Keratinocyte (primary cell): ENCODE data around the gene CCND1. TPM values are rescaled to one million over a fixed set of nuclear protein-coding genes. Genes with fewer than 3 reads are reported as not detected.

Experiments used
- DNase-seq: peaks from one replicate; pipeline ENCODE4 v3.0.0-alpha.2; 2011; ENCODE audit warnings: low read depth, missing footprints, low spot score
- FAIRE-seq: peaks from 2 replicates; lab custom pipeline; 2011; peaks lifted over from hg19 to GRCh38; lab: Jason Lieb, UNC
- H2AFZ ChIP-seq: 2 replicates; pipeline ENCODE4 v1.6.0; 2012; ENCODE audit warnings: low read length, control low read depth, inconsistent platforms; ENCODE audit not compliant: control insufficient read depth
- H3K27ac ChIP-seq: 2 replicates; pipeline ENCODE4 v1.5.1; 2011; ENCODE audit warnings: low read length; ENCODE audit not compliant: control insufficient read depth, insufficient read depth
- H3K27me3 ChIP-seq: 3 replicates; pipeline ENCODE4 v1.6.0; 2011; ENCODE audit warnings: low read length; ENCODE audit not compliant: control insufficient read depth, insufficient read depth; ENCODE audit errors: extremely low read depth
- H3K36me3 ChIP-seq, 2 experiments: 2 replicates in 1 of 2; 3 replicates in 1 of 2; pipeline ENCODE4 v1.5.1; 2011; ENCODE audit warnings: low read length in 2 of 2, mild to moderate bottlenecking in 1 of 2; ENCODE audit not compliant: control insufficient read depth in 2 of 2, insufficient read depth in 2 of 2; ENCODE audit errors: extremely low read depth in 1 of 2
- H3K4me1 ChIP-seq: 3 replicates; pipeline ENCODE4 v1.5.1; 2011; ENCODE audit warnings: low read length; ENCODE audit not compliant: control insufficient read depth, insufficient read depth; ENCODE audit errors: extremely low read depth
- H3K4me2 ChIP-seq: 3 replicates; pipeline ENCODE4 v1.6.0; 2011; ENCODE audit warnings: low read depth, low read length; ENCODE audit not compliant: control insufficient read depth, insufficient read depth; ENCODE audit errors: extremely low read depth
- H3K4me3 ChIP-seq, 3 experiments: fragments of 200-600 bp in 1 of 3; sonication (generic) in 1 of 3; 2 replicates in 2 of 3; 3 replicates in 1 of 3; pipeline ENCODE4 v1.5.1; 2011 to 2016; ENCODE audit warnings: low read length in 3 of 3, mild to moderate bottlenecking in 3 of 3, control low read depth in 2 of 3, inconsistent platforms in 1 of 3, low read depth in 1 of 3, mixed read lengths in 1 of 3, mixed run types in 1 of 3, moderate library complexity in 1 of 3; ENCODE audit not compliant: control insufficient read depth in 2 of 3, insufficient read depth in 2 of 3; ENCODE audit errors: extremely low read depth in 1 of 3
- H3K79me2 ChIP-seq: 2 replicates; pipeline ENCODE4 v1.6.0; 2012; ENCODE audit warnings: low read length; ENCODE audit not compliant: control insufficient read depth, insufficient read depth
- H3K9ac ChIP-seq: 3 replicates; pipeline ENCODE4 v1.6.0; 2011; ENCODE audit warnings: low read length; ENCODE audit not compliant: control insufficient read depth, insufficient read depth; ENCODE audit errors: extremely low read depth
- H3K9me1 ChIP-seq: 3 replicates; pipeline ENCODE4 v1.6.0; 2011; ENCODE audit warnings: low read length; ENCODE audit not compliant: control insufficient read depth, insufficient read depth; ENCODE audit errors: extremely low read depth
- H3K9me3 ChIP-seq: 2 replicates; pipeline ENCODE4 v1.5.1; 2012; ENCODE audit warnings: low read depth, low read length; ENCODE audit not compliant: control insufficient read depth
- H4K20me1 ChIP-seq: 3 replicates; pipeline ENCODE4 v1.6.0; 2011; ENCODE audit warnings: low read length; ENCODE audit not compliant: control insufficient read depth, insufficient read depth; ENCODE audit errors: extremely low read depth
- CTCF ChIP-seq, 3 experiments: IDR thresholded peaks in 1 of 3; conservative IDR thresholded peaks in 1 of 3; optimal IDR thresholded peaks in 1 of 3; 2 replicates in 2 of 3; 3 replicates in 1 of 3; pipeline versions ENCODE3 to v1.5.1; 2011; ENCODE audit warnings: low read length in 3 of 3, mild to moderate bottlenecking in 3 of 3, moderate library complexity in 2 of 3, control low read depth in 1 of 3, inconsistent platforms in 1 of 3; ENCODE audit not compliant: insufficient read depth in 2 of 3; ENCODE audit errors: extremely low read depth in 1 of 3
- EZH2 ChIP-seq: IDR thresholded peaks from one replicate; pipeline ENCODE4 v1.6.1; 2012; ENCODE audit warnings: inconsistent platforms, mild to moderate bottlenecking, low read length, moderate library complexity
- dilution Hi-C: fragments of 300-500 bp; cut with MboI; formaldehyde crosslinking; loops from one replicate; pipeline ENCODE4 v1.7.0; 2020; ENCODE audit warnings: low sequenced_read_pairs; ENCODE audit not compliant: extremely low pct_ligation_motif_present
- polyA plus RNA-seq, 5 experiments: library from polyadenylated mRNA; depleted of rRNA in 3 of 5; stranded (reverse) in 3 of 5; stranded (forward) in 1 of 5; unstranded in 1 of 5; fragments of >200 nt; gene quantifications; 1 replicate in 1 of 5; 2 replicates in 3 of 5; 3 replicates in 1 of 5; pipeline versions ENCODE4 v1.2.1 to v1.2.3, GENCODE V29; 2011 to 2012; ENCODE audit warnings: missing spikeins in 2 of 5, low read depth in 1 of 5, low replicate concordance in 1 of 5

Gene CCND1
- polyA plus RNA-seq, 1 donor (not counting 4 experiments of a cell fraction or from before 2014, with no cell fraction given) = 124 TPM

GRCh38 chr11:69593851-69594250, 47.1 kb upstream of the CCND1 start:
- DNase-seq (no peak), FAIRE-seq (no peak)
- H4K20me1 ChIP-seq = no peaks in the 10 kb centered on the region
- no peaks in the 10 kb centered on the region for H3K27me3 ChIP-seq
- no peak overlapping the region for H3K9ac ChIP-seq
- no peak overlapping the region for H3K27ac ChIP-seq
- no peaks in the 10 kb centered on the region for H3K4me1 ChIP-seq
- H3K4me2 ChIP-seq = no peak overlapping the region
- H2AFZ ChIP-seq = no peak overlapping the region
- dilution Hi-C loops = no loop called here
- TF ChIP-seq CTCF (optimal IDR thresholded peaks at IDR 0.05 in 1 of 3, IDR thresholded peaks at IDR 0.05 in 1 of 3, conservative IDR thresholded peaks at IDR 0.05 in 1 of 3; ENCODE audit: extremely low read depth in 1 of 3, insufficient read depth in 2 of 3, low read length in 3 of 3) (no peak), EZH2 (no peak)
- no peaks in the 10 kb centered on the region for H3K9me1 ChIP-seq
- no peak overlapping the region for H3K4me3 ChIP-seq
- no peaks in the 10 kb centered on the region for H3K79me2 ChIP-seq
- no peaks in the 10 kb centered on the region for H3K36me3 ChIP-seq
- H3K9me3 ChIP-seq = no peaks in the 10 kb centered on the region

GRCh38 chr11:69594481-69594880, 46.5 kb upstream of the CCND1 start:
- H3K4me1 ChIP-seq = peaks cover 2% of the 10 kb centered on the region
- no peak for DNase-seq
- TF ChIP-seq CTCF (optimal IDR thresholded peaks at IDR 0.05 in 1 of 3, IDR thresholded peaks at IDR 0.05 in 1 of 3, conservative IDR thresholded peaks at IDR 0.05 in 1 of 3; ENCODE audit: extremely low read depth in 1 of 3, insufficient read depth in 2 of 3, low read length in 3 of 3) = no peak
- TF ChIP-seq EZH2 = no peak
- no peaks in the 10 kb centered on the region for H4K20me1 ChIP-seq
- no peaks in the 10 kb centered on the region for H3K36me3 ChIP-seq
- no peak overlapping the region for H2AFZ ChIP-seq
- no peaks in the 10 kb centered on the region for H3K79me2 ChIP-seq
- no peak overlapping the region for H3K4me3 ChIP-seq
- H3K9me1 ChIP-seq = no peaks in the 10 kb centered on the region
- H3K9ac ChIP-seq = no peak overlapping the region
- H3K9me3 ChIP-seq = no peaks in the 10 kb centered on the region
- no peaks in the 10 kb centered on the region for H3K27me3 ChIP-seq
- no peak overlapping the region for H3K27ac ChIP-seq
- dilution Hi-C loops = no loop called here
- H3K4me2 ChIP-seq = no peak overlapping the region
- FAIRE-seq = no peak
